DMS114 treated with DMSO at 0.1 percent for 48 hours (cell line): Measurements from ENCODE around the gene AFF3.

Experiments used
- DNase-seq: peaks from one replicate; lab custom pipeline; 2025; ENCODE audit not compliant: unreplicated experiment; lab: John Stamatoyannopoulos, UW

The AFF3 gene

GRCh38 chr2:99618579-99619097, 523.8 kb downstream of the AFF3 start:
- DNase-seq = no peak

GRCh38 chr2:99617811-99618210, 524.6 kb downstream of the AFF3 start:
- DNase-seq = no peak

GRCh38 chr2:99615247-99615771, 527.1 kb downstream of the AFF3 start:
- no peak for DNase-seq

- no peak for DNase-seq
Measured at GRCh38 chr2:99613980-99614379, 528.4 kb downstream of the AFF3 start.

GRCh38 chr2:99611786-99612185, 530.6 kb downstream of the AFF3 start:
- no peak for DNase-seq

- DNase-seq = no peak
Measured at GRCh38 chr2:99611034-99611433, 531.4 kb downstream of the AFF3 start.

- no peak for DNase-seq
Measured at GRCh38 chr2:99609851-99610381, 532.5 kb downstream of the AFF3 start.

- no peak for DNase-seq
Measured at GRCh38 chr2:99608861-99609260, 533.5 kb downstream of the AFF3 start.

- no peak for DNase-seq
Measured at GRCh38 chr2:99607861-99608491, 534.4 kb downstream of the AFF3 start.

GRCh38 chr2:99607454-99607853, 534.9 kb downstream of the AFF3 start:
- no peak for DNase-seq

- no peak for DNase-seq
Measured at GRCh38 chr2:99605036-99605435, 537.4 kb downstream of the AFF3 start.

- DNase-seq = no peak
Measured at GRCh38 chr2:99602476-99602875, 539.9 kb downstream of the AFF3 start.

GRCh38 chr2:99600981-99601651, 541.3 kb downstream of the AFF3 start:
- DNase-seq = no peak

- DNase-seq = no peak
Measured at GRCh38 chr2:99598441-99598840, 543.9 kb downstream of the AFF3 start.

- no peak for DNase-seq
Measured at GRCh38 chr2:99597616-99598015, 544.8 kb downstream of the AFF3 start.

- no peak for DNase-seq
Measured at GRCh38 chr2:99595373-99595772, 547.0 kb downstream of the AFF3 start.

- DNase-seq = no peak
Measured at GRCh38 chr2:99593692-99594427, 548.5 kb downstream of the AFF3 start.

- DNase-seq = no peak
Measured at GRCh38 chr2:99576775-99577174, 565.6 kb downstream of the AFF3 start.

GRCh38 chr2:99573634-99574251, 568.6 kb downstream of the AFF3 start:
- no peak for DNase-seq

GRCh38 chr2:99572373-99573164, 569.8 kb downstream of the AFF3 start:
- no peak for DNase-seq
